Measurements from ENCODE around the gene GID8.

- TF ChIP-seq RFX5 (IDR thresholded peaks at IDR 0.05; ENCODE audit: low read length) (no peak), TAF1 (IDR thresholded peaks at IDR 0.05; ENCODE audit: borderline replicate concordance, low read depth, low read length) (no peak), POLR2AphosphoS5 (IDR thresholded peaks at IDR 0.05; ENCODE audit: low read depth, low read length) (no peak), EP300 (IDR thresholded peaks at IDR 0.05; ENCODE audit: borderline replicate concordance in 1 of 2, low read depth in 1 of 2, low read length in 1 of 2) (no peak), TEAD4 (IDR thresholded peaks at IDR 0.05; ENCODE audit: borderline replicate concordance, insufficient read depth) (no peak), FOSL2 (IDR thresholded peaks at IDR 0.05; ENCODE audit: borderline replicate concordance, low read depth) (no peak), USF2 (IDR thresholded peaks at IDR 0.05; ENCODE audit: borderline replicate concordance, low read depth, low read length) (no peak), CTCF (IDR thresholded peaks at IDR 0.05) (no peak), GATA2 (CRISPR knock-in tag; IDR thresholded peaks at IDR 0.05) (no peak)
Observed at GRCh38 chr20:62929051-62929538, 8.9 kb upstream of the GID8 start.

Data from SK-N-SH (cell line).